HL-60 (cell line): ENCODE measurements around the gene STAT4.

Experiments
- POLR2AphosphoS5 ChIP-seq: IDR thresholded peaks from 2 replicates; pipeline ENCODE4 v1.6.1; 2012; ENCODE audit warnings: low read depth
- TF ChIP-seq, protein P1 (sequence below): IDR thresholded peaks from one replicate; pipeline ENCODE4 v1.5.1; 2011; ENCODE audit warnings: low read length, control low read depth, inconsistent platforms; ENCODE audit not compliant: insufficient read depth
- TF ChIP-seq, protein P2 (sequence below): IDR thresholded peaks from 2 replicates; pipeline ENCODE4 v1.6.1; 2012; ENCODE audit warnings: low read depth; ENCODE audit not compliant: insufficient replicate concordance

DNA sequence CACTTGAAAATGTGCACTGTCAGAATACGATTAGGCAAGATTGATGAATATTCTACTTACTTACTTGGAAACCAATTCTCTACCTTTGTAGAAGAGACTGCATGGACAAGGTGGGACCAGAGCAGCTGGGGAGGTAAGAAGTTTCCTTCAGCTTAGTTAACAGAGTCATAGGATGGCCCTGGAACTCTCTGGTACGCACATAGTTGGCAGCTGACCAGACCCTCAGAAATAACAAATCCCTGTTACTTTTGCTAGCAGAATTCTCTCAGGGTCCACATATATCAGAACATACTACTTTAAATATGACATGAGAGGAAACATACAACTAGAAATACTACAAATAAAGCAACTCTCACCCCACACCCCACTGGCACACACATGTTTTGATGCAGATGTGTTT, 112.1 kb downstream of the STAT4 start:
- TF ChIP-seq, protein P1, sequence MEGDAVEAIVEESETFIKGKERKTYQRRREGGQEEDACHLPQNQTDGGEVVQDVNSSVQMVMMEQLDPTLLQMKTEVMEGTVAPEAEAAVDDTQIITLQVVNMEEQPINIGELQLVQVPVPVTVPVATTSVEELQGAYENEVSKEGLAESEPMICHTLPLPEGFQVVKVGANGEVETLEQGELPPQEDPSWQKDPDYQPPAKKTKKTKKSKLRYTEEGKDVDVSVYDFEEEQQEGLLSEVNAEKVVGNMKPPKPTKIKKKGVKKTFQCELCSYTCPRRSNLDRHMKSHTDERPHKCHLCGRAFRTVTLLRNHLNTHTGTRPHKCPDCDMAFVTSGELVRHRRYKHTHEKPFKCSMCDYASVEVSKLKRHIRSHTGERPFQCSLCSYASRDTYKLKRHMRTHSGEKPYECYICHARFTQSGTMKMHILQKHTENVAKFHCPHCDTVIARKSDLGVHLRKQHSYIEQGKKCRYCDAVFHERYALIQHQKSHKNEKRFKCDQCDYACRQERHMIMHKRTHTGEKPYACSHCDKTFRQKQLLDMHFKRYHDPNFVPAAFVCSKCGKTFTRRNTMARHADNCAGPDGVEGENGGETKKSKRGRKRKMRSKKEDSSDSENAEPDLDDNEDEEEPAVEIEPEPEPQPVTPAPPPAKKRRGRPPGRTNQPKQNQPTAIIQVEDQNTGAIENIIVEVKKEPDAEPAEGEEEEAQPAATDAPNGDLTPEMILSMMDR: no peak
- TF ChIP-seq, protein P2, sequence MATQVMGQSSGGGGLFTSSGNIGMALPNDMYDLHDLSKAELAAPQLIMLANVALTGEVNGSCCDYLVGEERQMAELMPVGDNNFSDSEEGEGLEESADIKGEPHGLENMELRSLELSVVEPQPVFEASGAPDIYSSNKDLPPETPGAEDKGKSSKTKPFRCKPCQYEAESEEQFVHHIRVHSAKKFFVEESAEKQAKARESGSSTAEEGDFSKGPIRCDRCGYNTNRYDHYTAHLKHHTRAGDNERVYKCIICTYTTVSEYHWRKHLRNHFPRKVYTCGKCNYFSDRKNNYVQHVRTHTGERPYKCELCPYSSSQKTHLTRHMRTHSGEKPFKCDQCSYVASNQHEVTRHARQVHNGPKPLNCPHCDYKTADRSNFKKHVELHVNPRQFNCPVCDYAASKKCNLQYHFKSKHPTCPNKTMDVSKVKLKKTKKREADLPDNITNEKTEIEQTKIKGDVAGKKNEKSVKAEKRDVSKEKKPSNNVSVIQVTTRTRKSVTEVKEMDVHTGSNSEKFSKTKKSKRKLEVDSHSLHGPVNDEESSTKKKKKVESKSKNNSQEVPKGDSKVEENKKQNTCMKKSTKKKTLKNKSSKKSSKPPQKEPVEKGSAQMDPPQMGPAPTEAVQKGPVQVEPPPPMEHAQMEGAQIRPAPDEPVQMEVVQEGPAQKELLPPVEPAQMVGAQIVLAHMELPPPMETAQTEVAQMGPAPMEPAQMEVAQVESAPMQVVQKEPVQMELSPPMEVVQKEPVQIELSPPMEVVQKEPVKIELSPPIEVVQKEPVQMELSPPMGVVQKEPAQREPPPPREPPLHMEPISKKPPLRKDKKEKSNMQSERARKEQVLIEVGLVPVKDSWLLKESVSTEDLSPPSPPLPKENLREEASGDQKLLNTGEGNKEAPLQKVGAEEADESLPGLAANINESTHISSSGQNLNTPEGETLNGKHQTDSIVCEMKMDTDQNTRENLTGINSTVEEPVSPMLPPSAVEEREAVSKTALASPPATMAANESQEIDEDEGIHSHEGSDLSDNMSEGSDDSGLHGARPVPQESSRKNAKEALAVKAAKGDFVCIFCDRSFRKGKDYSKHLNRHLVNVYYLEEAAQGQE: no peak
- TF ChIP-seq POLR2AphosphoS5: no peak
